ENCODE results near the gene WDR82.

WDR82 gene

DNA sequence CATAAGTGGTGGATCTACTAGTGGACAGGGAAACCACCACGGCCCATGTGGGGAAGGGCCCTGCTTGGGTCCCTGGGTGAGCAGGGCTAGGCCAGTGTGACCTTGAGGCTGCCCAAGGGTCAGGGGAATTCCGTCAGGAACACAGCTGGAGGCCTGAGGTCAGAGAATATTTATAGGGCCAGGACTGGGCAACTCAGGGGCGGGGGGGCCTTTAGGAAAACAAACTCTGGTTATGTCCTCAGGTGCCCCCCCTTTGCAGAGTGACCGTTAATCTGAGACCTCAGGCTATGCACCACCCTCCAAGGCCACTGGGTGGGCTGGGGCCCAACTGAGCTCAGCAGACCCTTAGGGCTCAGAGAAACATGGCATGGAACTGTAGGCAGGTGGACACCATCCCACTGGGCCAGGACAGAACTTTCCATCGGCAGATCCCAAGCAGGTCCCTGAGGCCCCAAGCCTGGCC is 42.0 kb downstream of the WDR82 start:
- no peak for DNase-seq

DNA sequence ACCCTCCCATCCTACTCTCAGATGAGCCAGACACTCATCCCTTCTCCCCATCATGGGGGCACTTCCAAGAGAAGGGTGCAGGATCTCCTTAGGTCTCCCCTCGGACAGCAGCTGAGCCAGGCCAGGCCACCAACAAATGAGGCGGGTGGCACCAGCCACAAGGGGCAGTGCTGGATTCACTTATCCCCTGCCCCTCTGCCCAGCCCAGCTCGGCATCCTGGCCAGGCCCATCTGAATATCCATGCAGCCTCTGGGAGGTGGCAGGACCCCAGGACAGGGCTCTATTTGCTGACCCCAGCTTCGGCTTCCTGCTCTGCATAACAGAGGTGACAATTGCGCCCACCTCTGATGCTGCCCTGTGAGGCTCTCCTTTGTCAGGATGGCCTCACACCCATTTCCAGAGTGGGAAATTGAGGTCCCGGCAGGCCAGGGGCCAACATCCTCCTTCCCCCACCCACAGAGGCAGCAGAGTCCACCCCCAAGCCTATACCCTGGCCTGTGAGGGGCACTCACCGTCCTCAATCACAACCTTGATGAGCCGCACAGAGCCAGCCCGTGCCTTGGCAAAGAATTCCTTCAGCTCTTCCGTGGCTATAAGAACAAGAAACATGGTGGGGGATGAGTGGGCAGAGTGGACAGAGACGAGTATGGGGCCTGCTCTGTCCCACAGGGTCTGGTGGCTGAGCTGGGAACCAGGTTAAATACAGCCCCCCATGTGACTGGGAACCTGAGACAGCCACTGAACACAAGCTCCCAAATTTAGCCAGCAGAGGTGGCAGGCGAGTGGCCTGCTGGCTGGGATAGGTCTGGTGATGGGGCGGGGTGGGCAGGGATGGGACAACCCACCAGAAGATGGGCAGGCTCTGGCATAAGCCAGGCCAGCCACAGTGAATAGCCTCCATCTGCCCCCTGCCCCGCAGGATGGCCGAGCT is 43.7 kb downstream of the WDR82 start:
- DNase-seq: no peak

DNA sequence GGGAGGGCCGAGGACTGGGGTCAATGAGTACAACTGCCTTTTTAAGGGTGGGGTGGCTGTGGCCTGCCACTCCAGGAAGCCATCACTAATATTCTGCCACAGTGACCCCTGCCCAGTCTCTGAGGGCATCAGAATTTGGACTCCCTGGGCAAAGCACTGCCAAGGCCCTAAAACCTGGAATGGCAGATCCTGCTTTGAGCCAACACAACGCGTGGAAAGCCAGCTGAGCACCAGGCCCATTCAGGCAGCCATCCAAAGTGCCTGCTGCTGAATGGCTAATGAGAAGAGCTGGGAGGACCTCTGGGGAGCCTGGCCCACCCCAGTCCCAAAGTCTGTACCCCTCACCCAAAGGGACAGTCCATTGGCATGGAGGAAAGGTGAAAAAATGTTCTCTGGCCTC is 44.5 kb downstream of the WDR82 start:
- DNase-seq: no peak

GRCh38 chr3:52233108-52233591 is 45.3 kb downstream of the WDR82 start:
- no peak for DNase-seq

DNA sequence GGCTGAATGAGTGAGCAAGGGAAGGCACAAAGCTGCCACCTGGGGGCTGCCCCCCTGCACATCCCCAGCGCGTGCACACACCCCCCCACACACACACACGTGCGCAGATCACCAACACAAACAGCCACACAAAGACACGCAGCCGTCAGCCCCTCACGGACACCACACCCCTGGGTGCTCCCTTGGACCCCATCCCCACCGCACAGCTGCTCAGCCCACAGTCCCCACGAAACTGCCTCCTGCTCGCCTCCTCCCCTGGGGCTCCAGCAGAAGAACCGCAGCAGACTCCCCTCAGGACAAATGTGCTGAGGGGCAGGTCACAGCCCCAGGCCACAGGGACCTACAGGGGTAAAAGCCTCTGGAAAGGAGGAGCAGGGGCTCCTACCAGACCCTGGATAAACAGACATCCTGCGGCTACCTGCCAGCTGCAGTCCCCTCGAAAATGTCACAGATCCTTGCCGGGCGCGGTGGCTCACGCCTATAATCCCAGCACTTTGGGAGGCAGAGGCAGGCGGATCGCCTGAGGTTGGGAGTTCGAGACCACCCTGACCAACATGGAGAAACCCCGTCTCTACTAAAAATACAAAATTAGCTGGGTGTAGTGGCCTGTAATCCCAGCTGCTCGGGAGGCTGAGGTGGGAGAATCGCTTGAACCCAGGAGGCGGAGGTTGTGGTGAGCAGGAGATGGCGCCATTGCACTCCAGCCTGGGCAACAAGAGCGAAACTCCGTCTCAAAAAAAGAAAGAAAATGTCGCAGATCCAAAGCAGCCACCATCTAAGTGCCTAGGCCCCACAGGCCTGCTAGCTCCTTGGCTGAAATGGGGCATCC is 46.0 kb downstream of the WDR82 start:
- DNase-seq: no peak

DNA sequence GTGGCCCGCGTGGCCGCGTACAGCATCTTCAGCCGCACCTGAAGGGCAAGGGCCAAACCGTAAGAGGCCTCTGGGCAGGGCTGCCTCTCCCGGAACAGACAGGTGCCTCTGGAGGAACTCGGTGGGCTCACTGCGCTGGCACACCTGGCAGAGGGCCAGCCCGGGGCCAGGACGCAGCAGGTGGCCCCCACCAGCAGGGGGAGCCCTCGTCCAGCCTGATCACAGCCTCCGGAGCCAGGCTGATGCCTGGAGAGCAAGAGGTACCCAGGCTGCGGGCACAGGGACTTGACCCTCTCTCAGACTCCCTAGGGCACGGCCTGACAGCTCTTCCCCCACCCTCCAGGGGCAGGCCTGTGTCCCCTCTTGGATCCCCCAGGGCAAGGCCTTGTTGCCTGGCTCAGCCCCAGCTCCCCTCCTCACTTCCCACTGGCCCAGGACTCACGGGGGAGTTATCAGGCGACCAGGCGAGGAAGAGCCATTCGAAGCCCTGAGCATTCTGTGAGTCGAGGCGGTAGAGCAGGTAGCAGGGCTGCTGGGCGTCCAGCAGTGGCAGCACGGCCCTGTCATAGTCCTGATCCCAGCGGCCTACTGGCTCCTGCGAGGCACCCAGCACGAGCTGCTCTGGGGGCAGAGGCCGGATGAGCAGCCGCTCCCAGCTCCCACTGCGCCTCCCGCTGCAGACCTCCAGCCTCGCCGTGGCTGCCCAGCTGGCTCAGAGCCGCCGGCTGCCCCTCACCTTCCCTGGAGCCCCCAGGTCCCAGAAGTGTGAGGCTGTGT is 46.8 kb downstream of the WDR82 start:
- no peak for DNase-seq

DNA sequence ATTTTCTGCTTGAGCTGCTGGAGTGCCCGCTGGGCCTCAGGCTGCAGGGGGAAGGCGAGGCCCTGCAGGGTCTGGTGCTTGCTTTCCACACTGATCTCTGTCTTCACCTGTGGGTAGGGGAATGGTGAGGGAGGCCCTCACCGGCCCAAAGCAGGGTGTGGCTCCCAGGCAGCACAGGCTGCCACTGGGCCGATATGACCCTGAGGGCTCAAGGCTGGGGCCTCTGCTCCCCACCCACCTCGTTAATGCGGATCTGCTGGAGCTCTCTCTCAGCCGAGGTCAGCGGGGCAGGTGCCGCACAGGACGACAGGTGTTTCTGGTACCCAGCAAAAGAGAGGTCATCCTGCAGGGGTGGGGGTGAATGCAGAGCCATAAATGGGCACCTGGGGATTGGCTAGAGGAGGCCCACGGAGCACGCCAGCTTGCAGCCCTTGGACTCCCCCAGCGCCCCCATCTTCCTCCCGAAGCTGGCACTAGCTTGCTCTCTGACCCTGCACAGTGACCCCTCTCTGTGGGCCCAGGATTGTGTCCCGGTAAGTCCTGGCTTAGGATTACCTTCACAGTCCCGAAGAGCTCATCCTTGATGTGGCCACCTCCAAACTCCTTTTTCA is 47.5 kb downstream of the WDR82 start:
- no peak for DNase-seq

DNA sequence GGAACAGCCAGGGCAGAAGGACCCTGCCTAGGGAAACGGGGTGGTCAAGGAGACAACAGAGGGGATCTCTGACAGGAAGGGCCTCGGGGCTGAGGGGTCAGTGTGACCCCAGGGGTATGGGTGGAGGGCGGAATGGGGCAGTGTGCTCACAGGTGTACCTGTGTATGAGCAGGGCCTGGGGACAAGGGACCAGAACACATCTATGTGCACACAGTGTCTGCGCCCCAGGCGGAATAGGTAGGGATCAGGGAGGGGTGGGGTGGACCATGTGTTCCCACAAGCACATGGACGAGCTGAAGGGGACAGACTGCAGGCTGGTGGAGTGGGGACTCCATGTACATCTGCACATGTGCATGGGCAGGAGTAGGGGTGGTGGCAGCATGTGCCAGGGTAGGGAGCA is 48.0 kb downstream of the WDR82 start:
- no peak for DNase-seq

DNA sequence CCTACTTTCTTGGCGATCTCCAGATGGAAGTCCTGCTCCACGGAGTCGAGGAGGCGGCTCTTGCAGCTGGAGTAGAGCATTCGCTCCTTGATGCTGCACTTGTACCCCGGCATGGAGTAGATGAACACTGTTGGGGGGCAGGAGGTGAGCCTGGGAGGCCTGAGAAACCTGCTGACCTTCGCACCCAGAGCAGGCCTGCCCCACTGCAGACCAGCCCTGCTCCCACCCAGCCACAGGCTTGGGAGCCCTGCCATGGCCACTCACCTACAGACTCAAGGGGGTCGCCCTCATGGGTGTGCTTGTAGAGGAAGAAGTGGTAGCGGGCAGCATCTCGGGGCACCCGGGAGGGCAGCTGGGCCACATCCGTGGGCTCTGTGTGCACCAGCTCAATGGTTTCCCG is 48.8 kb downstream of the WDR82 start:
- no peak for DNase-seq

DNA sequence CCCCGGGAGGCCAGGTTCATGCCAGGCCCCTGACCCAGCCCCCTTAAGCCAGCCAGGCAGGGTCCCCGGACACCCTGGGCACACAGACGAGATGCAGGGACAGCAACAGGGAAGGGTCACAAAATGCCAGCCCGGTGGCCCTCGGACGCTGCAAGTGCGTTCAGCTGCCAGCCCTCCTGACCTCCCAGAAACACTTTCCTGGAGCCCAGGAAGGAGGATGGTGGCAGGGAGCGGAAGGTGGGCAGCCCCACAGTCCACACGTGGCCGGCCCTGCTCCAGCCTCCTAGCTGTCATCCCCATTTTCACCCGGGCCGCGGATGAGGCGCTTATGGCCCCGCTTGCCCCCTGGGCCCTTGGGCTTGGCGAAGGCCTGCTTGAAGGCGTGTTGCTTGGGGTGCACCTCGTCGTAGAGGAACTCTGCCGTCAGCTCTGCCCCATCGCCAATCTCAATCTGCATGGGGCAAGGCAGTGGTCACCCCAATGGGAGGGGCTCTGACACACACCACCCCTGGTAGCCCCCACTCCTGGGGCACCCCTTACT is 49.6 kb downstream of the WDR82 start:
- DNase-seq: no peak

- DNase-seq: no peak
These were observed 50.2 kb downstream of the WDR82 start for GRCh38 chr3:52228266-52228665.

DNA sequence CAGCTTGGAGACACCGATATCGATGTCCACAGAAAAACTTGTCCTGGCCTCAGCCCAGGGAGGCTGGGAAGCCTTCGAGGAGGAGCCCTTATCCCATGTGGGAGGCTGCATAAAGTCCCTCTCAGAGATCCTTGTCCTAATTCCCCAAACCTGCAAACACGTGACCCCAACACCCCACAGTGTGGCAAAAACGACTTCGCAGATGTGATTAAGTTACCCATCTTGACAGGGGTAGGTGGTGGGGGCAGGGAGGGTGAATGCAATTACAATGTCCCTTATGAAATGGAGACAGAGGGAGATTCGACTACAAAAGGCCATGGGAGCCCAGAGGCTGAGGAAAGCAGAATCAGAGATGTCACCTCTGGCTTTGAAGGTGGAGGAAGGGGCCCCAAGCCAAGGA is 50.7 kb downstream of the WDR82 start:
- no peak for DNase-seq

DNA sequence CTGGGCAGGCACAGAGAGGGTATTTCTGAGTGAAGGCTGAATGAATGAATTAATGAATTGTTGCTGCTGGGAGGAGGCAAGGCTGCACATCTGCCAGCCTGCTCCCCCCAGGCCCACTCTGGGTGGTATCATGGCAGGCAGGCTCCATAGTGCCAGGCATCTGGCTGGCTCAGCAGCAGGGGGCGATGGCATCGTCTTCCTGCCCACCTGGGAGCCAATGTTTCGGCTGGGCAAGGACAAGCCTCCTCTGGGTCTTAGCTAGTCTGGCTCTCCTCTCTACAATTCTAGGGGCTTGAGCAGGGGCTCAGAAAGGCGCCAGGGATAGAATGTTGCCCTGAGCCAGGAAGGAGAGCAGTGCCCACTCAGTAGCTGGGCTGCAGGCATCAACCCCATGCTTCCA is 51.3 kb downstream of the WDR82 start:
- DNase-seq: no peak

GRCh38 chr3:52226229-52226817 is 52.1 kb downstream of the WDR82 start:
- DNase-seq: no peak

DNA sequence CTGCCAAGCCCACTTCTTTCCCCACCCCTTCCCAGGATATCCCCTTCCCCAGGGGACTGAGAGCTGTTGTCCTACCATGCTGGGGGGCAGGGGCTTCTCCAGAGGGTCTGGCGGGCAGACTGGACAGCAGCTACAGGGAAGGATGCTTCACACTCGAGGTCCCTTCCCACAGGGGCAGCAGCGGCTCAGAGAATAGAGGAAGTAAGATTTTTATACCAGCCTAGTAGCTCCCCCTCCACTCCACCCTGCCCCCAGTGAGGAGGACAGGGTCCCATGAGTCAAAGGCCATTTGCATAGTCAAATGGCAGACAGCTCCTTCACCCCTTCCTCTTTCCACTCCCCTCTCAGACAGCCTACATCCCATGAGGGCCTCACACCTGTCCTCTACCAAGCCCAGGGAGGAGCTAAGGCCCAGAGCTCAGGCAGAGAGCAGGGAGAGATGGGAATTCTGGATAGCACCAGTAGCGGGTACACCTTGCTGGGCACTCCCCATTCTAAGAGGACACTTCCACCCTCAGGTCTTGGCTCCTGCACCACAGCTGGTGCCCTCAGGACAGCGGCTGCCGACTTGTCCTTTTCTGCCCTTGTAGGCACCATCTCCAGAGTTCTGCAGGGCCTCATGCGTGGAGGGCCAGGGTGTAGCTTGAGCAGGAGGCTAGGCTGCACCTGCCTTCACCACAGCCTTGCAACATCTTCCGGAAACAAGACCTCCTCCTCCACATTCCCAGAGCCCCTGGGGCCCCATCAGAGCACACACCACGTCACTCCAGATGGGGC is 52.8 kb downstream of the WDR82 start, which contains the start of gene TLR9:
TSS of gene TLR9 (minus strand) at position 194 of the 777 bp plus-strand sequence. CDS start at position 78, 116 bp downstream.
- DNase-seq: no peak

DNA sequence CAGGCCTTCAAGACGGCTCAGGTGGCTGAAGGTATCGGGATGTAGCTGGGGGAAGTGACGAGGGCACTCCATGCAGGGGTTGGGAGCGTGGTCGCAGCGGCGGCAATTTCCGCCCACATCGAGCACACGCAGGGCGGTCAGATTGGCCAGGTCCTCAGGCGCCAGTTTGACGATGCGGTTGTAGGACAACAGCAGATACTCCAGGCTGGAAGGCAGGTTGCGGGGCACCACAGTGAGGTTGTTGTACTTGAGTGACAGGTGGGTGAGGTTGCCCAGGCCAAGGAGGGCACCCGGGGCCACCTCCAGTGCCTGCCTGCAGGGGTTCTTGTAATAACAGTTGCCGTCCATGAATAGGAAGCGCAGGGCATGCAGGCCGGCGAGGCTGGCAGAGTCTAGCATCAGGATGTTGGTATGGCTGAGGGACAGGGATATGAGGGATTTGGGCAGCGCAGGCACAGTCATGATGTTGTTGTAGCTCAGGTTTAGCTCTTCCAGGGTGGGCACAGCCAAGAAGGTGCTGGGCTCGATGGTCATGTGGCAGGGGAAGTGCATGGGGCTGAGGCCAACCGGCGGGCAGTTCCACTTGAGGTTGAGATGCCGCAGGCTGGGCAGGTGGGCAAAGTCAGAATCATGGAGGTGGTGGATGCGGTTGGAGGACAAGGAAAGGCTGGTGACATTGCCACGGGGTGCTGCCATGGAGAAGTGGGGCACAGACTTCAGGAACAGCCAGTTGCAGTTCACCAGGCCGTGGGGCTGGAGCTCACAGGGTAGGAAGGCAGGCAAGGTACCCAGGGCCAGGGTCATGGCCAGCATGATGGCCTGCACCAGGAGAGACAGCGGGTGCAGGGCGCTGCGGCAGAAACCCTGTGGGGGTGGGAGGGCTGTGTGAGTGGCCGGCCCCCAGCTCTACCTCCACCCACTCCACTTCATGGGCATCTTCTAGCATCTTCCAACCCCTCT is 54.7 kb downstream of the WDR82 start:
- DNase-seq: no peak

DNA sequence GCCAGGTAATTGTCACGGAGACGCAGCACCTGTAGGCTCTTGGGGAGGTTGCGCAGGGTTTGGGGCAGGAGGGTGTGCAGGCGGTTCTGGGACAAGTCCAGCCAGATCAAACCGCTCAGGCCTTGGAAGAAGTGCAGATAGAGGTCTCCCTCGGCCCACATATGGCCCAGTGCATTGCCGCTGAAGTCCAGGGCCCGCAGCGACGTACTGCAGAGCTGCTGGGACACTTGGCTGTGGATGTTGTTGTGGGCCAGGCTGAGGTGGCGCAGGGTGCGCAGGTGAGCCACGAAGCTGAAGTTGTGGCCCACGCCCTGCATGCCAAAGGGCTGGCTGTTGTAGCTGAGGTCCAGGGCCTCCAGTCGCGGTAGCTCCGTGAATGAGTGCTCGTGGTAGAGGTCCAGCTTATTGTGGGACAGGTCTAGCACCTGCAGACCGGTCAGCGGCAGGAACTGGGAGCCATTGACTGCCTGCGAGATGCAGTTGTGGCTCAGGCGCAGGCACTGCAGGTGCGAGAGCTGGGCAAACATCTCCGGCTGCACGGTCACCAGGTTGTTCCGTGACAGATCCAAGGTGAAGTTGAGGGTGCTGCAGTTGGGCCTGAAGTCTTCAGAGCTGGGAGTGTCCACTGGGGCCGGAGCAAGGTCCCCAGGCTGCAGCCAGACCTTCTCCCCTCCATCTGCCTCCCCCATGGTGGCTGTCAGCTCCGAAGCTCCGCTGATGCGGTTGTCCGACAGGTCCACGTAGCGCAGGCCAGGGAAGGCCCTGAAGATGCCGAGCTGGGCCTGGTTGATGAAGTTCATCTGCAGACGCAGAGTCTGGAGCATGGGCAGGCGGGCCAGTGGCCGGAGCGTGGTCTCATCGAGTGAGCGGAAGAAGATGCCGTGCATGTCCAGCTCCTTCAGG is 55.9 kb downstream of the WDR82 start:
- DNase-seq: no peak

DNA sequence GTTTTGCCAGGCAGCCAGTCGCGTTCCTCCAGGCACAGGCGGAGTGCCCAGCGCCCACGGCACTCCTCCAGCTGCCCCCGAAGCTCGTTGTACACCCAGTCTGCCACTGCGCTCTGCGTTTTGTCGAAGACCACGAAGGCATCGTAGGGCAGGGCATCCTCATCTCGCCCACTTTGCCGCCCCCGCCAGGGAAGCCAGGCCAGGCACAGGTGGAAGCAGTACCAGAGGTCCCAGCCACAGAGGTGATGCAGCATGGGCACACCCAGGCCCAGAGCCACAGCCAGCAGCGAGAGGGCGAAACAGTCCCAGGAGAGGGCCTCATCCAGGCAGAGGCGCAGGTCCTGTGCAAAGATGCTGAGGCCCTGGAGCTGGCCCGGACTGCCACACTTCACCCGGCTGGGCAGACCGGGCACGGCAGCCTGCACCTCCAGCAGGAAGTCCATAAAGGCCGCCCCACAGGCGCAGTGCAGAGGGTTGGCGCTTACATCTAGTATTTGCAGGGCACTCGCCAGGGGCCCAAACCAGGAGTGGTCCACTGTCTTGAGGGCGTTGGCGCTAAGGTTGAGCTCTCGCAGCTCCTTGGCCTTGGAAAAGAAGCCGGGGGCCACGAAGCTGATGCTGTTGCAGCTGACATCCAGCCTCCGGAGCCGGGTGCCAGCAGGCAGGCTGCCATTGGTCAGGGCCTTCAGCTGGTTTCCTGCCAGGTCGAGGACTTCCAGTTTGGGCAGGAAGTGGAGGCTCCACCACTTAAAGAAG is 56.7 kb downstream of the WDR82 start:
- no peak for DNase-seq
